K562 (cell line): ENCODE measurements around the gene CCR9. TPM values are rescaled to one million over a fixed set of nuclear protein-coding genes. Genes with fewer than 3 reads are reported as not detected.

Experiments used
- CBX8 ChIP-seq: fragments of 200-600 bp; sonication (generic); IDR thresholded peaks from 2 replicates; pipeline ENCODE4 v1.6.1; 2012; ENCODE audit warnings: borderline replicate concordance, mixed run types, low read depth, mild to moderate bottlenecking, moderate library complexity, mixed read lengths, low read length, control low read depth, inconsistent platforms; ENCODE audit not compliant: poor library complexity, severe bottlenecking; ENCODE audit errors: extremely low read depth
- CHCHD3 ChIP-seq: fragments of 250-450 bp; sonication (Bioruptor Pico); IDR thresholded peaks from 2 replicates; pipeline ENCODE4 v2.1.2; 2022; ENCODE audit warnings: mild to moderate bottlenecking
- CUX1 ChIP-seq: fragments of 200-800 bp; sonication (Bioruptor generic); IDR thresholded peaks from 2 replicates; pipeline ENCODE4 v1.6.1; 2016; ENCODE audit warnings: missing genetic modification characterization, missing compliant biosample characterization
- DDX20 ChIP-seq: fragments of 450-650 bp; IDR thresholded peaks from 2 replicates; pipeline ENCODE4 v1.6.1; 2016; ENCODE audit warnings: missing genetic modification characterization, low read depth, mild to moderate bottlenecking, missing compliant biosample characterization, moderate library complexity
- ETS1 ChIP-seq: conservative IDR thresholded peaks from 2 replicates; pipeline ENCODE4 v1.6.1; 2011; ENCODE audit warnings: low read depth, mild to moderate bottlenecking, low read length; ENCODE audit not compliant: control insufficient read depth
- FOXK2 ChIP-seq, 2 experiments: fragments of 450-650 bp; IDR thresholded peaks in 1 of 2; conservative IDR thresholded peaks in 1 of 2; 2 replicates each; pipeline ENCODE4 v1.6.1; 2016; ENCODE audit warnings: low read depth in 2 of 2, mild to moderate bottlenecking in 1 of 2
- GTF2E2 ChIP-seq: fragments of 200-800 bp; sonication (Bioruptor generic); IDR thresholded peaks from 2 replicates; pipeline ENCODE4 v1.6.1; 2016; ENCODE audit warnings: missing genetic modification characterization, missing compliant biosample characterization
- HLTF ChIP-seq: fragments of 450-650 bp; IDR thresholded peaks from 2 replicates; pipeline ENCODE4 v1.6.1; 2016
- SMAD4 ChIP-seq: fragments of 250-450 bp; sonication (Bioruptor Pico); conservative IDR thresholded peaks from 2 replicates; pipeline ENCODE4 v1.8.0; 2021; ENCODE audit warnings: inconsistent platforms, mild to moderate bottlenecking, moderate library complexity
- TRIM24 ChIP-seq, 2 experiments: fragments of 450-650 bp; IDR thresholded peaks; 2 replicates each; pipeline ENCODE4 v1.6.1; 2016
- TRIM25 ChIP-seq: fragments of 450-650 bp; IDR thresholded peaks from 2 replicates; pipeline ENCODE4 v1.7.0; 2016; ENCODE audit warnings: borderline replicate concordance
- ZBTB26 ChIP-seq: fragments of 450-650 bp; formaldehyde crosslinking; IDR thresholded peaks from 2 replicates; pipeline ENCODE4 v1.4.0; 2022; ENCODE audit warnings: missing genetic modification characterization
- ZNF212 ChIP-seq: fragments of 450-650 bp; formaldehyde crosslinking; IDR thresholded peaks from 2 replicates; pipeline ENCODE4 v1.4.0; 2020; ENCODE audit warnings: mild to moderate bottlenecking
- ZNF639 ChIP-seq, 2 experiments: fragments of 200-800 bp in 1 of 2; sonication (Bioruptor generic) in 1 of 2; sonication (generic) in 1 of 2; formaldehyde crosslinking in 1 of 2; IDR thresholded peaks in 1 of 2; conservative IDR thresholded peaks in 1 of 2; 2 replicates each; pipeline versions ENCODE4 v1.5.0 to v1.6.1; 2016 to 2020; ENCODE audit warnings: missing compliant biosample characterization in 1 of 2, missing genetic modification characterization in 1 of 2, missing genetic modification reagents in 1 of 2
- polyA plus RNA-seq, 8 experiments: library from polyadenylated mRNA; depleted of rRNA in 4 of 8; stranded (reverse) in 5 of 8; unstranded in 3 of 8; fragments of >200 nt; fragmentation: Nextera tagmentation in 2 of 8; fragmentation: Illumina TruSeq in 1 of 8; extraction: Ambion mirVana in 2 of 8; extraction: Trizol in 1 of 8; gene quantifications; 2 replicates each; pipeline versions ENCODE4 v1.2.1 to v1.2.3, GENCODE V29; 2011 to 2014; ENCODE audit warnings: inconsistent platforms in 1 of 8, missing spikeins in 1 of 8
- total RNA-seq, 7 experiments: library from RNA; depleted of rRNA in 6 of 7; stranded (reverse); fragments of >200 nt in 6 of 7; fragmentation: Illumina TruSeq in 2 of 7; extraction: Trizol in 2 of 7; gene quantifications; 2 replicates each; pipeline versions ENCODE4 v1.2.1 to v1.2.3, GENCODE V29; 2011 to 2021; ENCODE audit warnings: low replicate concordance in 1 of 7

Gene CCR9
- total and polyA plus RNA-seq, 9 of the 15 experiments (the other 6 are each of a cell fraction or from before 2014, with no cell fraction given), result not detected

GRCh38 chr3:45881078-45882022 is 5.0 kb upstream of the CCR9 start (continued):
- TF ChIP-seq GTF2E2 (tag) (no peak), ZNF212 (CRISPR knock-in tag) (no peak), TRIM24 (IDR thresholded peaks at IDR 0.05) (peak; percentile 80 to 87; a peak in 3 of 4 replicates), CUX1 (CRISPR knock-in tag) (no peak), ETS1 (0 out of 2 replicates have a peak, but pooled peaks have one; percentile 22), FOXK2 (conservative IDR thresholded peaks at IDR 0.05 in 1 of 2, IDR thresholded peaks at IDR 0.05 in 1 of 2; ENCODE audit: low read depth in 2 of 2) (peak; percentile 45 to 48; a peak in 2 of 4 replicates), ZBTB26 (CRISPR knock-in tag) (no peak), SMAD4 (peak; percentile 85), TRIM25 (no peak), CBX8 (no peak), CHCHD3 (no peak), ZNF639 (CRISPR knock-in tag; conservative IDR thresholded peaks at IDR 0.05 in 1 of 2, IDR thresholded peaks at IDR 0.05 in 1 of 2) (no peak), HLTF (no peak), DDX20 (tag) (no peak)
